GM12864 (cell line): ENCODE results near the gene GJA9.

Source experiments
- DNase-seq: peaks from one replicate; pipeline ENCODE4 v3.0.0-alpha.2; 2011; ENCODE audit warnings: low read depth
- H3K4me3 ChIP-seq: 2 replicates; pipeline ENCODE4 v1.5.1; 2011; ENCODE audit warnings: mild to moderate bottlenecking, low read depth, low read length, control low read depth
- TF ChIP-seq, protein P1 (sequence below): IDR thresholded peaks from 2 replicates; pipeline ENCODE4 v1.5.1; 2011; ENCODE audit warnings: low read depth, mild to moderate bottlenecking, moderate library complexity, low read length, control low read depth, inconsistent platforms; ENCODE audit errors: missing control alignments

The GJA9 gene

DNA sequence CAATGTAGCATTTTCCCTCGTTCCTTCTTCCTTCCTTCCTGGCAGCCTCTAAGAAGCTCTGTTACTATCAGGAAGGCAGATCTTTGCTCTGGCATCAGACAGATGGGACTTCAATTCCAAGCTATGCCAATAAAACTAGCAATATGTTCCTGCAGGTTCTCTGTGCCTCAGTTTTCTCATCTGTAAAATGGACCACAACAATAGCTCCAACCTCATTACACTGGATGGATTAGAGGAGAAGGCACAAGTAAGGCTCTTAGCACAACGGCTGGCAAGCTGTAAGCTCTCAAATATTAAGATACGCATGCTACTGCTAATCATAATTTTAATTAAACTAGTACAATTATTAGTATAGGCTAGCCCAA is 49.0 kb downstream of the GJA9 start:
- no peak for DNase-seq
- TF ChIP-seq, protein P1, sequence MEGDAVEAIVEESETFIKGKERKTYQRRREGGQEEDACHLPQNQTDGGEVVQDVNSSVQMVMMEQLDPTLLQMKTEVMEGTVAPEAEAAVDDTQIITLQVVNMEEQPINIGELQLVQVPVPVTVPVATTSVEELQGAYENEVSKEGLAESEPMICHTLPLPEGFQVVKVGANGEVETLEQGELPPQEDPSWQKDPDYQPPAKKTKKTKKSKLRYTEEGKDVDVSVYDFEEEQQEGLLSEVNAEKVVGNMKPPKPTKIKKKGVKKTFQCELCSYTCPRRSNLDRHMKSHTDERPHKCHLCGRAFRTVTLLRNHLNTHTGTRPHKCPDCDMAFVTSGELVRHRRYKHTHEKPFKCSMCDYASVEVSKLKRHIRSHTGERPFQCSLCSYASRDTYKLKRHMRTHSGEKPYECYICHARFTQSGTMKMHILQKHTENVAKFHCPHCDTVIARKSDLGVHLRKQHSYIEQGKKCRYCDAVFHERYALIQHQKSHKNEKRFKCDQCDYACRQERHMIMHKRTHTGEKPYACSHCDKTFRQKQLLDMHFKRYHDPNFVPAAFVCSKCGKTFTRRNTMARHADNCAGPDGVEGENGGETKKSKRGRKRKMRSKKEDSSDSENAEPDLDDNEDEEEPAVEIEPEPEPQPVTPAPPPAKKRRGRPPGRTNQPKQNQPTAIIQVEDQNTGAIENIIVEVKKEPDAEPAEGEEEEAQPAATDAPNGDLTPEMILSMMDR, result no peak
- no peak overlapping the region for H3K4me3 ChIP-seq

DNA sequence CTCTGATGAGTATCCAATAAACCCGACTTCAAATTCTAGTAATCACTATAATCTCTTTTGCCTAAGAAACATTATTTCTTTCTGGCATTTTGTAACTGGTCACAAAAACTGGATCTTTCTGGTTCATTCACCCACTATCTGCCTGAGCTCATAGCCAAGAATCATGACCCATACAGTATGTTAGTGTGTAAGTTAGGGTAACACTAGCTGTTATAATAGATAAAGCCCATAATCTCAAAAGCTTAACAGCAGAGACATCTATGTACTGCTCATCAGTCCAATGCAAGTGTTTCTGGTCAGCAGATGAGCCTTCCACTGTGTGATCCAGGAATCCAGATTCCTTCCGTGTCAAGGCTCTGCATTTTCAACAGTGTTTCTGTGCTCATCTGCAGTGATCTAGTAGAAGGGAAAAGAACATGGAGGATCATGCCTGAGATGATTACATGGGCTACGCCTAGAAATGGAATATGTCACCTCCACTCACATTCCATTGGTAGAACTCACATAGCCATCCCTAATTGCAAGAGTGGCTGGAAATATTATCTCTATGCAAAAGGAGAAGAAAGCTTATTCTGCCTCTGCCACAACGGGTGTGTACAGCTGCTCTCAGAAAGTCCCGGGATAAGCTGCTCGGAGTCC is 49.5 kb downstream of the GJA9 start:
- H3K4me3 ChIP-seq, result no peak overlapping the region
- TF ChIP-seq, protein P1, result no peak
- DNase-seq, result no peak

DNA sequence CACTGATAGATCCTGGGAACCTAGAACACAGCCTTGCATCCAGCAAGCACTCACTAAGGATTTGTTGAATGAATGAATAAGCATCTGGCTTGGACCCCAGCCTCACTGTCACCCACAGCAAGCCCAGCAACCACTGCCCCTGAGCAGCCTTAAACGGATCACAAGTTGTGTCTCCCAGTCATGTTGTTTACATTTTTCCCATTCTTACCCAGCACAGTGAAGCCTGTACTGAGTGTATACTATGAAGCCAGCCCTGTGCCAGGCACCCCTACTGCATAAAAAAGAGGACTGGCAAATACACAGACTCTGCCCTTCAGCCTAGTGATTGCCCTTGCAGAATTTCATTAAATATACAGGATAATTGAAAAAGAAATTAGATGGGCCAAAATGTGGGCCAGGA is 52.0 kb downstream of the GJA9 start:
- DNase-seq, result no peak
- TF ChIP-seq, protein P1, result no peak
- no peak overlapping the region for H3K4me3 ChIP-seq

DNA sequence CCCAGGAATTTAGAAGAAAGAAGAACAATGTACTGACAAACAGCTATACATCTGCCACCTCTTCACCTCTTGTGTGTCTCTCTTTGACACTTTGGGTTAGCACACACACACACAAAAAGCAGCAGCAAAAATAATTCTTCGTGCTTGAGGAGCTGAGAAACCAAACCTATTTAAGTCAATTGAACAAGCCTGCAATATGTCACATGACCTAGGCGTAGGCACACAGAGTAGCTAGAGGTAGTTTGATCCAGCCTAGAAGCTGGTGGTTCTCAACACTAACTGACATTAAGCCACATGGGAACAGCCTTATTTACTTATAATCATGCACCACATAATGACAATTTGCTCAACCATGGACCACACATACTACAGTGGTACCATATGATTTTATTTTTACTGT is 54.1 kb downstream of the GJA9 start:
- no peak for DNase-seq
- no peak overlapping the region for H3K4me3 ChIP-seq
- TF ChIP-seq, protein P1, result no peak

DNA sequence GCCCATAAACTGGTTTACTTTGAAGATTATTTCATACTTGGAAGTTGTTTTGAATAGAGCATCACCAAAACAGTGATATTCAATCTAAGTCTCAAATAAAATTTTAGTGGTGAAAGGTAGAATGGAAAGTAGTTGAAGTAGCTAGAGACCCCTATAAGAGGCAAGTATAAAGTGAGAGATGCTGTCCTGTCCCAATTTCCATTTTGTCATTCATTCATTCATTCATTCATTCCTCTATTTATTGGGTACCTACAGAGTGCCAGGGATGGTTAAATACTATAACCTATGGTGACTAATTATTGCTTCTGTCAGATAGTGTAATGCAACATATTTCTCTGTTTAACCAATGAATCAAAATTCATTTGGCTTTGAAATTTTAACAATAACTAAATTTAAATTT is 54.5 kb downstream of the GJA9 start:
- DNase-seq, result no peak
- H3K4me3 ChIP-seq, result no peak overlapping the region
- TF ChIP-seq, protein P1, result no peak

DNA sequence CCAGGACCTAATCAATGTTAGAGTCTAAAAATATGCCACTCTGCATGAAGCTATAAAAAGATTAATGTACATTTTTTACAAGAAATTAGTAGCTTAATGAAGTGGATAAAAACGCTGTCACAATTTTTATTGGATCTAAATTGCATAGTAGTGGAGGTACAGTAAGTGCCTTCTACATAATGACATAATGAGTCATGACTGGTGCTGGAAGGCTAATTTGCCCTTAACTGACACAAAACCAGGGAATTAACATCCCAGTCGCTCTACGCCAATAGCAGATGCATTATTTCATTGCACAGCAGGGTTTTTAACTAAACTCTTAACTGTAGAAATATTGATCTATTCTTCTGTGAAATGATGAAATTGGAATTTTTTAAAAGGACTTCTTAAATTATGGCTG is 55.1 kb downstream of the GJA9 start:
- TF ChIP-seq, protein P1, result no peak
- no peak overlapping the region for H3K4me3 ChIP-seq
- no peak for DNase-seq
